ENCODE results near the gene HDGFL2.

The HDGFL2 gene

GRCh38 chr19:4482721-4483364 lies 10.7 kb downstream of the HDGFL2 start:
- Histone ChIP-seq H3K4me2 (ENCODE audit: insufficient read depth, low read length) (no peak overlapping the region), H4K20me1 (ENCODE audit: insufficient read depth, low read length) (0 out of 2 replicates have a peak, but pooled peaks cover 3% of the 10 kb centered on the region), H3K4me1 (ENCODE audit: insufficient read depth, low read length) (no peaks in the 10 kb centered on the region), H3K27me3 (ENCODE audit: insufficient read depth, low read length, poor library complexity) (no peaks in the 10 kb centered on the region), H3K36me3 (ENCODE audit: insufficient read depth, low read length) (peaks cover 40% of the 10 kb centered on the region), H3K9ac (ENCODE audit: low read depth, low read length) (no peak overlapping the region), H3K9me3 (ENCODE audit: insufficient read depth, low read length, severe bottlenecking) (no peaks in the 10 kb centered on the region), H3K79me2 (ENCODE audit: insufficient read depth, low read length) (no peaks in the 10 kb centered on the region), H2AFZ (ENCODE audit: low read depth, low read length) (no peak overlapping the region), H3K27ac (ENCODE audit: low read length) (no peak overlapping the region), H3K4me3 (ENCODE audit: low read depth in 1 of 2, low read length in 2 of 2) (no peak overlapping the region)
- TF ChIP-seq, protein P1, sequence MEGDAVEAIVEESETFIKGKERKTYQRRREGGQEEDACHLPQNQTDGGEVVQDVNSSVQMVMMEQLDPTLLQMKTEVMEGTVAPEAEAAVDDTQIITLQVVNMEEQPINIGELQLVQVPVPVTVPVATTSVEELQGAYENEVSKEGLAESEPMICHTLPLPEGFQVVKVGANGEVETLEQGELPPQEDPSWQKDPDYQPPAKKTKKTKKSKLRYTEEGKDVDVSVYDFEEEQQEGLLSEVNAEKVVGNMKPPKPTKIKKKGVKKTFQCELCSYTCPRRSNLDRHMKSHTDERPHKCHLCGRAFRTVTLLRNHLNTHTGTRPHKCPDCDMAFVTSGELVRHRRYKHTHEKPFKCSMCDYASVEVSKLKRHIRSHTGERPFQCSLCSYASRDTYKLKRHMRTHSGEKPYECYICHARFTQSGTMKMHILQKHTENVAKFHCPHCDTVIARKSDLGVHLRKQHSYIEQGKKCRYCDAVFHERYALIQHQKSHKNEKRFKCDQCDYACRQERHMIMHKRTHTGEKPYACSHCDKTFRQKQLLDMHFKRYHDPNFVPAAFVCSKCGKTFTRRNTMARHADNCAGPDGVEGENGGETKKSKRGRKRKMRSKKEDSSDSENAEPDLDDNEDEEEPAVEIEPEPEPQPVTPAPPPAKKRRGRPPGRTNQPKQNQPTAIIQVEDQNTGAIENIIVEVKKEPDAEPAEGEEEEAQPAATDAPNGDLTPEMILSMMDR (IDR thresholded peaks at IDR 0.05; ENCODE audit: borderline replicate concordance, extremely low read depth, low read length, poor library complexity, severe bottlenecking), result no peak
- no peak for TF ChIP-seq EZH2 (IDR thresholded peaks at IDR 0.05; ENCODE audit: borderline replicate concordance, low read depth, low read length, severe bottlenecking)
- DNase-seq (no peak), ATAC-seq (ENCODE audit: insufficient read depth, low read depth) (no peak)

DNA sequence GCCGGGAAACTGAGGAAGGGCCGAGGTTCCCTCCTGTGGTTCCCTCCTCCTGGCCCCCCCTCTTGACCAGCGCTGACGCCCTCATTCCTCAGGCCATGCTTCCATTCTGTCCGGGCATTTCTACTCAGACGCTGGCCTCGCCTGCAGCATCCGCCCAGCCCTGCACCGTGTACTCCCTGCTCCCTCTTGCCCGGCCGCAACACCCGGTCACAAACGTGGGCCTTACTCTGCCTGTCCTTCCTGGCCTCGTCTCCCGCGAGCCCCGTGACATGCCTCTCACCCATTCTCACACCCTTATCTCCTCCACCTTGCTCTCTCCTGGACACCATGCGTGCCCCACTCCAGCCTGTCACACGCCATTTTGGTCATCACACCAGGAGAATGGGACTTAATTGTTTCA lies 11.3 kb downstream of the HDGFL2 start:
- Histone ChIP-seq H3K27me3 (ENCODE audit: insufficient read depth, low read length, poor library complexity) (no peaks in the 10 kb centered on the region), H2AFZ (ENCODE audit: low read depth, low read length) (no peak overlapping the region), H3K36me3 (ENCODE audit: insufficient read depth, low read length) (peaks cover 39% of the 10 kb centered on the region), H3K4me1 (ENCODE audit: insufficient read depth, low read length) (no peaks in the 10 kb centered on the region), H3K27ac (ENCODE audit: low read length) (no peak overlapping the region), H3K9ac (ENCODE audit: low read depth, low read length) (no peak overlapping the region), H3K79me2 (ENCODE audit: insufficient read depth, low read length) (no peaks in the 10 kb centered on the region), H3K4me2 (ENCODE audit: insufficient read depth, low read length) (no peak overlapping the region), H3K9me3 (ENCODE audit: insufficient read depth, low read length, severe bottlenecking) (no peaks in the 10 kb centered on the region), H3K4me3 (ENCODE audit: low read depth in 1 of 2, low read length in 2 of 2) (no peak overlapping the region), H4K20me1 (ENCODE audit: insufficient read depth, low read length) (0 out of 2 replicates have a peak, but pooled peaks cover 3% of the 10 kb centered on the region)
- TF ChIP-seq, protein P1 (IDR thresholded peaks at IDR 0.05; ENCODE audit: borderline replicate concordance, extremely low read depth, low read length, poor library complexity, severe bottlenecking), result no peak
- TF ChIP-seq EZH2 (IDR thresholded peaks at IDR 0.05; ENCODE audit: borderline replicate concordance, low read depth, low read length, severe bottlenecking), result no peak
- ATAC-seq (ENCODE audit: insufficient read depth, low read depth), result no peak
- DNase-seq, result no peak

GRCh38 chr19:4487572-4487971 lies 15.5 kb downstream of the HDGFL2 start:
- Histone ChIP-seq H3K4me2 (ENCODE audit: insufficient read depth, low read length) (no peak overlapping the region), H3K4me3 (ENCODE audit: low read depth in 1 of 2, low read length in 2 of 2) (no peak overlapping the region), H3K79me2 (ENCODE audit: insufficient read depth, low read length) (no peaks in the 10 kb centered on the region), H2AFZ (ENCODE audit: low read depth, low read length) (no peak overlapping the region), H4K20me1 (ENCODE audit: insufficient read depth, low read length) (peaks cover 4% of the 10 kb centered on the region; the same call in 1 of the 2 replicates), H3K36me3 (ENCODE audit: insufficient read depth, low read length) (peaks cover 57% of the 10 kb centered on the region), H3K9me3 (ENCODE audit: insufficient read depth, low read length, severe bottlenecking) (no peaks in the 10 kb centered on the region), H3K27ac (ENCODE audit: low read length) (no peak overlapping the region), H3K4me1 (ENCODE audit: insufficient read depth, low read length) (no peaks in the 10 kb centered on the region), H3K27me3 (ENCODE audit: insufficient read depth, low read length, poor library complexity) (no peaks in the 10 kb centered on the region), H3K9ac (ENCODE audit: low read depth, low read length) (no peak overlapping the region)
- ATAC-seq (ENCODE audit: insufficient read depth, low read depth) (no peak), DNase-seq (no peak)
- TF ChIP-seq EZH2 (IDR thresholded peaks at IDR 0.05; ENCODE audit: borderline replicate concordance, low read depth, low read length, severe bottlenecking), result no peak
- TF ChIP-seq, protein P1 (IDR thresholded peaks at IDR 0.05; ENCODE audit: borderline replicate concordance, extremely low read depth, low read length, poor library complexity, severe bottlenecking), result no peak
